ENCODE measurements around the gene DRAM2. TPM values are rescaled to one million over a fixed set of nuclear protein-coding genes. Genes with fewer than 3 reads are reported as not detected.

DRAM2 gene
- total and polyA plus RNA-seq, 3 donors from 2014 or later: 34.8 to 51.0 (median 47.1) TPM

DNA sequence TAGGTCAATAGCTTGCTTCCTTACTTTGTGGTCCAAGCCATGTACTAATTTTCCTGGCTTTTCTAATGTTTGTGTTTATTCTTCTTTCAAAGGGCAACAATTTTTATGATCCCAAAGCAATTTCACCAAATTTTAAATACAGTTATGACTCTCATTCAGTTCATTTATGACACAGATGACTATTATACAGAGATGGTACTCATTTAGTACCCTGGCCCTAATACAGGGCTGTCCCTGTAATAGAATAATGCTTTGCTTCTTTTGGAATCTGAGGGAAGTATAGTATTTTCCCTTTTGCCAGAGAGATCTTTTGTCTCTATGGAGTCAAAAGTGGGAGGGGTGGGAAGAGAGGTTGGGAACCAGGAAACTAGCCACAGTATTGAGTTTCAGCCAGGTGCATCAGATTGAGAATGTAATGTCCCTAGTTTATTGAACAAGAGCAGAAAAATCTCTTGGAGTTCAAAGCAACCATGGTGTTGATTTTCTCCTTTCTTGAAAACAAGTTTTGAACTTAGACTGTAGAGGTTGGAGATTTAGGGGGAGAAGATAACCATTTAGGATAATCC lies 40.2 kb upstream of the DRAM2 start:
- H3K27ac ChIP-seq: no peak overlapping the region
- H3K9me3 ChIP-seq: no peaks in the 10 kb centered on the region
- TF ChIP-seq, protein P1, sequence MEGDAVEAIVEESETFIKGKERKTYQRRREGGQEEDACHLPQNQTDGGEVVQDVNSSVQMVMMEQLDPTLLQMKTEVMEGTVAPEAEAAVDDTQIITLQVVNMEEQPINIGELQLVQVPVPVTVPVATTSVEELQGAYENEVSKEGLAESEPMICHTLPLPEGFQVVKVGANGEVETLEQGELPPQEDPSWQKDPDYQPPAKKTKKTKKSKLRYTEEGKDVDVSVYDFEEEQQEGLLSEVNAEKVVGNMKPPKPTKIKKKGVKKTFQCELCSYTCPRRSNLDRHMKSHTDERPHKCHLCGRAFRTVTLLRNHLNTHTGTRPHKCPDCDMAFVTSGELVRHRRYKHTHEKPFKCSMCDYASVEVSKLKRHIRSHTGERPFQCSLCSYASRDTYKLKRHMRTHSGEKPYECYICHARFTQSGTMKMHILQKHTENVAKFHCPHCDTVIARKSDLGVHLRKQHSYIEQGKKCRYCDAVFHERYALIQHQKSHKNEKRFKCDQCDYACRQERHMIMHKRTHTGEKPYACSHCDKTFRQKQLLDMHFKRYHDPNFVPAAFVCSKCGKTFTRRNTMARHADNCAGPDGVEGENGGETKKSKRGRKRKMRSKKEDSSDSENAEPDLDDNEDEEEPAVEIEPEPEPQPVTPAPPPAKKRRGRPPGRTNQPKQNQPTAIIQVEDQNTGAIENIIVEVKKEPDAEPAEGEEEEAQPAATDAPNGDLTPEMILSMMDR (IDR thresholded peaks at IDR 0.05): no peak
- TF ChIP-seq POLR2A (IDR thresholded peaks at IDR 0.05): no peak
- H3K4me1 ChIP-seq: no peaks in the 10 kb centered on the region
- H3K36me3 ChIP-seq (ENCODE audit: low read depth, missing control alignments): no peaks in the 10 kb centered on the region
- no peaks in the 10 kb centered on the region for H3K27me3 ChIP-seq
- intact Hi-C loops (cut with DNase I; ENCODE audit: low total_unique reads): no loop called here
- no peak for DNase-seq
- H3K4me3 ChIP-seq: no peak overlapping the region

DNA sequence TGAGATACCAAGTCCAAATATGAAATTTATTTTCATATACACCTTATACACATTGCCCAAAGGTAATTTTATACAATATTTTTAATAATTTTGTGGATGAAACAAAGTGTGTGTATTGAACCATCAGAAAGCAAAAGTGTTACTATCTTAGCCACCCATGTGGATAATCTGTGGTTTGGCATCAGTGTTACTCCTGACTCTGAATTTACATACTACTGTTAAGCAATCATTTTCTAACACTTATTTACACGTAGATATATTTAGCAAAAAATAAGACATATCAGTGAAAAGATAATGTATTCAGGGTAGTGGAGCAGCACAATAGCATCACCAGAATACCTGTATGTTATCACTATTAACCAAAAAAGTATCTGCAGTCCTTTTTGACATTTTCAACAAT lies 36.8 kb upstream of the DRAM2 start:
- WGBS, 2 donors: 70 to 81% methylated on average over 1 of the region's 1 CpG
- no peaks in the 10 kb centered on the region for H3K36me3 ChIP-seq (ENCODE audit: low read depth, missing control alignments)
- no peaks in the 10 kb centered on the region for H3K4me1 ChIP-seq
- TF ChIP-seq POLR2A (IDR thresholded peaks at IDR 0.05): no peak
- intact Hi-C loops (cut with DNase I; ENCODE audit: low total_unique reads): no loop called here
- H3K27me3 ChIP-seq: no peaks in the 10 kb centered on the region
- H3K4me3 ChIP-seq: no peak overlapping the region
- no peak overlapping the region for H3K27ac ChIP-seq
- H3K9me3 ChIP-seq: no peaks in the 10 kb centered on the region
- DNase-seq: no peak

DNA sequence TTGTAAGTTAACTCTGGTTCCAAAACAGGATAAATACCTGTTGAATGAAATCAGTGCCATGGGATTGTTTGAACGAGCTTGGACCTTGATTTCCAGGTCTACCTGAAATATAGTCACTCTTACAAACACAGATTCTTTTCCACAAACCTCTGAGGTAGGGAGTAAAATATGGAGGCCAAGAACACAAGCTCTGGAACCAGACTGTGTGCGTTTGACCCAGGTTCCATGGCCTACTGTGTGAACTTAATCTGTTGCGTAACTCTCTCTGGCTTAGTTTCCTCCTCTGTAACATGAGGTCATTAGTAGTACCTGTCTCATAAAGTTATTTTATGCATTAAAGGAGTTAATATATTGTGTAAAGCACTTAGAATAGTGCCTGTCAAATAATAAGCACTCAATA lies 35.5 kb upstream of the DRAM2 start:
- Histone ChIP-seq H3K36me3 (ENCODE audit: low read depth, missing control alignments) (no peaks in the 10 kb centered on the region), H3K9me3 (no peaks in the 10 kb centered on the region), H3K4me1 (no peaks in the 10 kb centered on the region), H3K27me3 (no peaks in the 10 kb centered on the region), H3K4me3 (no peak overlapping the region), H3K27ac (no peak overlapping the region)
- intact Hi-C loops (cut with DNase I; ENCODE audit: low total_unique reads): no loop called here
- TF ChIP-seq POLR2A (IDR thresholded peaks at IDR 0.05): no peak
- TF ChIP-seq, protein P1 (IDR thresholded peaks at IDR 0.05): no peak
- no peak for DNase-seq
- WGBS, 2 donors: 86 to 91% methylated on average over 3 of the region's 3 CpGs

DNA sequence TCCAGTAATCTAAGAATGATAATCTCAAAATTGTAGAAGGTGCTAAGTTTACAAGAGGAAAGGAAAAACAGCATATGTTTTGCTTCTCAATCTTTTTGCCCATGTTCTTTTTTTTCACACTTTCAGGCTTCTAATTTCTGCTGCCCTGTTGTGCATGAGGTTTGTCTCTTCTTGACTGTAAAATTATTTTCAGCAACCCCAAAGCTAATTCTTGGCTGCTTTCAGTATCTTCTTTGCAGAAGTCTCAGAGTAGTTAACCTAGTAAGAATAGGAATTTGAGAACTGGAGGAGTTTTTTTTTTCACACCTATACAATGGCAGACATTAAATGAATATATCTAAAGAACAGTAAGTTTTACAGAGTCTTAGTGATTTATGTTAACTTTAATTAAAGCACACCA lies 34.2 kb upstream of the DRAM2 start:
- no peaks in the 10 kb centered on the region for H3K4me1 ChIP-seq
- no peak overlapping the region for H3K4me3 ChIP-seq
- H3K27ac ChIP-seq: no peak overlapping the region
- TF ChIP-seq, protein P1 (IDR thresholded peaks at IDR 0.05): no peak
- no peak for TF ChIP-seq POLR2A (IDR thresholded peaks at IDR 0.05)
- no peaks in the 10 kb centered on the region for H3K36me3 ChIP-seq (ENCODE audit: low read depth, missing control alignments)
- H3K27me3 ChIP-seq: no peaks in the 10 kb centered on the region
- no peaks in the 10 kb centered on the region for H3K9me3 ChIP-seq
- intact Hi-C loops (cut with DNase I; ENCODE audit: low total_unique reads): no loop called here
- no peak for DNase-seq

DNA sequence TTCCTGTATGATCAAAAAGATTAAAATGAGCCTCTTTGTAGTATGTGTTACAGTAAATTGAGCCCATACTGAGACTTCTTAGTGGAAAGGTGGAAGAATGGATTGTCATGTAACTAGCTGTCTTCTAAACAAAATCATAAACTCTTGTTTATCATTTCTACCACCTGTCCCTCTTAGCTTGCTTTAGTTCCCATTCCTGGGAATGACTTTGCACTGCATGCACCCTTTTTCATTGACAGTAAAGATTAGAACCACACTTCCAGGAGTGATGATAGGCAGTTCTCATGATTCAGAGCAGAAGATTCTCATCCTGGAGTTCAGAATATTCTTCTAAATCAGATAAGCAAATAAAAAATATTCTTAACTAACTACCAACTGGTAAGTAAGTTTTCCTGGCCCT lies 32.6 kb upstream of the DRAM2 start:
- Histone ChIP-seq H3K36me3 (ENCODE audit: low read depth, missing control alignments) (no peaks in the 10 kb centered on the region), H3K27me3 (no peaks in the 10 kb centered on the region), H3K4me1 (no peaks in the 10 kb centered on the region), H3K9me3 (no peaks in the 10 kb centered on the region), H3K4me3 (no peak overlapping the region), H3K27ac (no peak overlapping the region)
- no peak for TF ChIP-seq POLR2A (IDR thresholded peaks at IDR 0.05)
- TF ChIP-seq, protein P1 (IDR thresholded peaks at IDR 0.05): no peak
- intact Hi-C loops (cut with DNase I; ENCODE audit: low total_unique reads): no loop called here
- no peak for DNase-seq
